NCI-H748 treated with DMSO at 0.1 percent for 48 hours (cell line): ENCODE measurements around the gene CHRM4.

ENCODE experiments used
- DNase-seq: peaks from one replicate; lab custom pipeline; 2025; lab: John Stamatoyannopoulos, UW

The CHRM4 gene

GRCh38 chr11:46402957-46403902, 11.7 kb upstream of the CHRM4 start:
- no peak for DNase-seq

GRCh38 chr11:46397526-46397925, 6.0 kb upstream of the CHRM4 start:
- no peak for DNase-seq

GRCh38 chr11:46393759-46394158, 2.2 kb upstream of the CHRM4 start:
- DNase-seq: no peak

- no peak for DNase-seq
Measured at GRCh38 chr11:46393231-46393616, 1.6 kb upstream of the CHRM4 start.

- no peak for DNase-seq
Measured at GRCh38 chr11:46392421-46393230, 1.1 kb upstream of the CHRM4 start.

- no peak for DNase-seq
Measured at GRCh38 chr11:46391186-46391577, 394 bp downstream of the CHRM4 start.

- no peak for DNase-seq
Measured at GRCh38 chr11:46390331-46391171, 1.0 kb downstream of the CHRM4 start.

GRCh38 chr11:46389450-46390330, 1.9 kb downstream of the CHRM4 start:
- DNase-seq: peak; percentile 61

- DNase-seq: no peak
Measured at GRCh38 chr11:46388619-46389449, 2.7 kb downstream of the CHRM4 start.

GRCh38 chr11:46387919-46388618, 3.5 kb downstream of the CHRM4 start:
- DNase-seq: no peak

GRCh38 chr11:46387456-46387855, 4.1 kb downstream of the CHRM4 start:
- no peak for DNase-seq

GRCh38 chr11:46386674-46387073, 4.9 kb downstream of the CHRM4 start:
- DNase-seq: no peak

- DNase-seq: no peak
Measured at GRCh38 chr11:46386005-46386578, 5.5 kb downstream of the CHRM4 start.

GRCh38 chr11:46385169-46386004, 6.2 kb downstream of the CHRM4 start:
- DNase-seq: no peak

GRCh38 chr11:46383974-46384701, 7.4 kb downstream of the CHRM4 start:
- DNase-seq: no peak

- DNase-seq: no peak
Measured at GRCh38 chr11:46383404-46383758, 8.2 kb downstream of the CHRM4 start.

- DNase-seq: peak; percentile 48
Measured at GRCh38 chr11:46382646-46383403, 8.8 kb downstream of the CHRM4 start.
